AG09309 (cell line): ENCODE data around the gene ZFHX3.
A peak's percentile ranks its signal among the peaks of the same experiment; 100 is the strongest.

Source experiments
- DNase-seq: peaks from one replicate; pipeline ENCODE4 v3.0.0-alpha.2; 2010; ENCODE audit warnings: low read depth
- H3K4me3 ChIP-seq: 2 replicates; pipeline ENCODE4 v1.5.1; 2011; ENCODE audit warnings: mild to moderate bottlenecking, low read depth, low read length, moderate library complexity; ENCODE audit not compliant: control insufficient read depth
- TF ChIP-seq, protein P1 (sequence below): IDR thresholded peaks from 2 replicates; pipeline ENCODE4 v1.5.1; 2011; ENCODE audit warnings: mild to moderate bottlenecking, low read depth, low read length, inconsistent platforms; ENCODE audit not compliant: insufficient read depth, control insufficient read depth; ENCODE audit errors: missing control alignments

ZFHX3 gene

DNA sequence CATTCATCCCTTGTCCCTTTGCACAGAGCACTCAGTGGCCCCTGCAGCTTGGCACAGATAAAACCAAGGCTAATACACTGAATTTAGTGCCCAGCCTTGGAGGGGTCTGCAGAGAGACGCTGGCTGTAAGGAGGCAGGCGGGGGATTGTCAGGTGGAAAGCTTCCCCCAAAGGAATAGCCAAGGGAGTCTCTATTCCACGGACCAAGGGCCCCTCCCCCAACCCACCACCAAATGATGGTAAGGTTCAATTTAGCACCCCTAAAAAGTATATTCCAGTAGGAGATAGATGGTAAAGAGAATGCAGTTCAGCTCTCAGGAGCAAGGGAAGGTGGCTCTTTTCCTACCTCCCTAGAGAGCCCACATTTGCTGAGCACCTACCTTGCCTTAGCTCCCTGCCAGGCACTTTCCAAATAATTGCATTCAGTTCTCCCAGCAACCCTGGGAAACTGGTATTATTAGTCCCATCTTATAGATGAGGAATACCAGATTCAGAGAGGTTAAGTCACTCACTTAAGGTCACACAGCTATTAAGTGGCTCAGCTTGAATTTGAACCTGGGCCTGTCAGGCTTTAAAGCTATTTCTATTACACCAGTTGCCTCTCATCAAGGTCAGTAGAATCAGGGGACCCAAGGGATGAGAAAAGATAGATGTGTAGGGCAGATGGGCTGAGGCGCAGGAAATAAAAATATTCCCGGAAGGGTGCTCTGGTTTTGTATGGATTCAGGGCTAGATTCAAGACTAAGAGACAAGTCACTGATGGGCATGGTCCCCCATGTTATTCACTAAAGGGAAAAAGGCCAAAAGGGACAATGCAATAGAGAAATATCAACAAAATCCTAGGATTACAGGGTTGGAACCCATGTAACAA lies 20.0 kb upstream of the ZFHX3 start:
- H3K4me3 ChIP-seq: no peak overlapping the region
- TF ChIP-seq, protein P1, sequence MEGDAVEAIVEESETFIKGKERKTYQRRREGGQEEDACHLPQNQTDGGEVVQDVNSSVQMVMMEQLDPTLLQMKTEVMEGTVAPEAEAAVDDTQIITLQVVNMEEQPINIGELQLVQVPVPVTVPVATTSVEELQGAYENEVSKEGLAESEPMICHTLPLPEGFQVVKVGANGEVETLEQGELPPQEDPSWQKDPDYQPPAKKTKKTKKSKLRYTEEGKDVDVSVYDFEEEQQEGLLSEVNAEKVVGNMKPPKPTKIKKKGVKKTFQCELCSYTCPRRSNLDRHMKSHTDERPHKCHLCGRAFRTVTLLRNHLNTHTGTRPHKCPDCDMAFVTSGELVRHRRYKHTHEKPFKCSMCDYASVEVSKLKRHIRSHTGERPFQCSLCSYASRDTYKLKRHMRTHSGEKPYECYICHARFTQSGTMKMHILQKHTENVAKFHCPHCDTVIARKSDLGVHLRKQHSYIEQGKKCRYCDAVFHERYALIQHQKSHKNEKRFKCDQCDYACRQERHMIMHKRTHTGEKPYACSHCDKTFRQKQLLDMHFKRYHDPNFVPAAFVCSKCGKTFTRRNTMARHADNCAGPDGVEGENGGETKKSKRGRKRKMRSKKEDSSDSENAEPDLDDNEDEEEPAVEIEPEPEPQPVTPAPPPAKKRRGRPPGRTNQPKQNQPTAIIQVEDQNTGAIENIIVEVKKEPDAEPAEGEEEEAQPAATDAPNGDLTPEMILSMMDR: no peak
- DNase-seq: no peak

DNA sequence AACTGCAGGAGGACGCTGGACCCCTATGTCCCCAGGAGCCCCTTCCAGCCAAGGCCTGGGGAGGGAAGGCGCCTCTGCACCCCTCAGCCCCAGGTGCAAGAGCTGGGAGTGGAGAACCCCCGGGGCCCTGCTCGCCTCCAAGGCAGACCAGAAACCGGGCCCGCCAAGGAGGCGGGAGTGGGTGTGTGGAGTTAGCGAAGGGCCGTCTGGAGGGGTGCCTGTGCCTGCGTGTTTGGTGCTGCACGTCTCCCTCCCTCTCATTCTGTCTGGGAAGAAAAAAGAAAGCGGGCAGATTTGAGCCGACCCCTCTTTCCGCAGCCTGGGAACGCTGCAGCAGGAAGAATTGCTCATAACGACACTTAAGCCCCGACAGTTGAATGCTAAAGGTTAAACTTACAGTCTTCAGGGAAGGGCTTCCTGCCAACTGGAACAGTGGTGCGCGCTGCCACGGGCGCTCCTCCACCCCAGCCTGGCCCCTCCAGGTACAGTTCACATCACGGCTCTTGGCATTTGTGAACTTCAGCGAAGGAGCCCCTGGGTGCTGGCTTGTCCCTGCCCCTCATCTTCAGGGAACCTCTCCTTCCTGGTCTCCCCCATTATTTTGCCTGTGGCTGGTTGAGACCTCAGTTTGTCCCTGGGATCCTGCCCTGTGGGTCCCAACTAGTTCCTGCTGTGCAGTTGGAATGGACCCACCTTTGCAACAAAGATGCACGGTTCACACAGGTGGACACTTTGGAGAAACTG lies 19.2 kb upstream of the ZFHX3 start:
- TF ChIP-seq, protein P1: no peak
- no peak for DNase-seq
- H3K4me3 ChIP-seq: no peak overlapping the region

DNA sequence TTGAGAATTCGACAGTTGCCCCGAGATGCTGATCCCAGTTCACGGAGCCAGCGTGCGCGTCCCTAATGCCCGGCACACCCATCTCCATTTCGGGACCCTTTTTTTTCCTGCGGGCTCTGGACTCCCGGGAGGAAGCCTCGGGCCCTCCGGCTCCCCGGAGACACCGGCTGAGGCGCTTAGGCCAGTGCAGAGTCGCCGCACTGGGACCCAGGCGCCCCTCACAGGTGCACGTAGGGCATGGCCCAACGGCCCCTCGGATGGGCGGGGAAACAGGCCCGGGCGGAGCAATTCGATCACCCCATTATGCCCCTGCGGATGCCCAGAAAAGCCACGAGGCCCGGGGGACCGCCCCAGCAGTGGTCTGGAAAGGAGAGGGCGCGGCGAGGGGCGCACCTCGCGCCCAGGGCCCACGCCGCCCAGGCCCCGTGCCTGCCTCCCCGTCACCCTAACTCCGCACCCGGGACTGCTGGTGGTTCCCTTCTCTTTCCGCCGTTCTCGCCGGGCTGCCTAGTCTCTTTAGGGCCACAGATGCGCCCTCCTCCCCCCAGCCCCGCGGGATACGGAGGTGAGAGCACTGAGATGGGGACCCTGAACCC lies 18.5 kb upstream of the ZFHX3 start:
- no peak for DNase-seq
- no peak overlapping the region for H3K4me3 ChIP-seq
- TF ChIP-seq, protein P1: no peak

DNA sequence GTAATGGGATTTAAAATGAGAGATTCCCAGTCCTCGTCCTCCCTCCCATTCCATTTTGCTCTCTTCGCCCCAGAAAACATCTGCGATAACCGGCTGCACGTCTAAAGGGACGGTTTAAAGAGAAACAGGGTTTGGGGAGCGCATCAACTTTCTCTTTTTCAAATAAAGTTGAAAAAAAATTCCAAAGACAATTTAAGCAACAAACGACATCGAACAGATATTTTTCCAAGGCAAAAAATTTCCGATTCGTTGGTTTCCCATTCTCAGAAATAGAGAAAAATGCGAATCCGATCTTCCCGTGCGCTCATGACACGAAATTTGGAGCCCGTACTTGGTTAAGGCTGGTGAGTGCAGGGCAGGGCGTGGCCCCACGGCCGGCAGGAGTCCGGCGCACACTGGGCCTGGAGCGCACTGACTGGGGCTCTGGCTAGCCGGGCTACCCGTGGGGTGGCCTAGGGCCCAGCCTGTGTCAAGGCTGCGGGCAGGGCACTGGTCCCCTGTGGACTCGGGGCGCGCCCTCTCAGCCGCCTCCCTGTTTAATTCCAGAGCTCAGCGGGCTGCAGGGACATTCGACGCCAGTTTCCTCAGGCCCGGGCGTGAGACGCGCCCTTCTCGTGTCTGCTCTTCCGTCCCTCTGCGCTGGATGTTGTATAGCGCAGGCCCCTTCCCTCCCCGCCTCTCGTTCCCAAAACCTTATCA lies 17.9 kb upstream of the ZFHX3 start:
- TF ChIP-seq, protein P1: no peak
- H3K4me3 ChIP-seq: peak overlapping the region; percentile 55
- DNase-seq: no peak

DNA sequence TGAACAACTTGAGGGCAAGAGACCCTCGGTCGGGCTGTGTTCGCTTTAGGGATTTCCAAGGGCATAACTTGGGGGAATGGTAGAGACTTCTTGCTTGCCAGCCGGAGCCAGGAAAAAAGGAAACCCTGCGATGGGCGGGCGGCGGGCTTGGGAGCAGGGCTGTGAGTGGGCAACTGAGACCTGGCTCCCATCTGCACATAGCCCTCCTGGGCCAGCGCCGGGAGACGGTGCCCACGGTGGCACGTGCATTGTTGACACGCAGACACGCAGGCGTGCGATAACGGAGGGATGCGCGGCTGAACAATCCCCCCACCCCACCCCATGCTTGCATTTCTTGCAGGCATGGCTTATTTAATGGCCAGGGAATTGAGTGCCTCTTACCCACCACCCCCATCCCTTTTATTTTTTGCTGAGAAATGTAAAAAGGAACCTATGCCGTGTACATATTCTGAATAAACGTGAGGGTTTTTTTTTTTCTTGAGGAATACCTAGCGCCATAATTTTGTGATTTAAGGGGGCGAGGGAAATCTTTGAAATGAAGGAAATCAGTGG lies 17.1 kb upstream of the ZFHX3 start:
- no peak for DNase-seq
- TF ChIP-seq, protein P1: no peak
- H3K4me3 ChIP-seq: peak overlapping the region; percentile 55
